OCI-LY3 (cell line): ENCODE measurements around the gene DESI1.

ENCODE experiments used
- H2AFZ ChIP-seq: fragments of 200-600, 300-600 bp; shearing (Covaris generic); 2 replicates; pipeline ENCODE4 v1.6.0; 2014; ENCODE audit warnings: antibody characterized with exemption, low read depth, low read length
- H3K27ac ChIP-seq: fragments of 200-600, 300-600 bp; sonication (generic); 2 replicates; pipeline ENCODE4 v1.5.1; 2014; ENCODE audit warnings: mild to moderate bottlenecking, low read length, moderate library complexity, mixed read lengths
- H3K27me3 ChIP-seq: fragments of 200-600, 300-600 bp; sonication (generic); 2 replicates; pipeline ENCODE4 v1.6.1; 2014; ENCODE audit warnings: low read depth, low read length, mixed read lengths
- H3K36me3 ChIP-seq: fragments of 200-600, 300-600 bp; sonication (generic); replicated peaks from 2 replicates; pipeline ENCODE3; 2014; ENCODE audit warnings: low read depth, low read length, mixed read lengths
- H3K4me1 ChIP-seq: fragments of 300-600, 200-600 bp; sonication (generic); 2 replicates; pipeline ENCODE4 v1.6.1; 2014; ENCODE audit warnings: low read length, mixed read lengths
- H3K4me2 ChIP-seq: fragments of 200-600, 300-600 bp; sonication (generic); 2 replicates; pipeline ENCODE4 v1.6.1; 2014; ENCODE audit warnings: low read length, mixed read lengths
- H3K4me3 ChIP-seq: fragments of 300-600, 200-600 bp; sonication (generic); 2 replicates; pipeline ENCODE4 v1.5.1; 2014; ENCODE audit warnings: antibody characterized with exemption, mild to moderate bottlenecking, low read length, moderate library complexity
- H3K79me2 ChIP-seq: fragments of 300-600, 200-600 bp; shearing (Covaris generic); 2 replicates; pipeline ENCODE4 v1.6.1; 2014; ENCODE audit warnings: mild to moderate bottlenecking, low read length, mixed read lengths
- H3K9ac ChIP-seq: fragments of 300-600, 200-600 bp; shearing (Covaris generic); 2 replicates; pipeline ENCODE4 v1.6.0; 2014; ENCODE audit warnings: mild to moderate bottlenecking, low read length, moderate library complexity
- H3K9me3 ChIP-seq: fragments of 200-600, 300-600 bp; shearing (Covaris generic); 2 replicates; pipeline ENCODE4 v1.6.1; 2014; ENCODE audit warnings: low read length, mixed read lengths; ENCODE audit not compliant: insufficient read depth
- H4K20me1 ChIP-seq: fragments of 200-600, 300-600 bp; sonication (generic); 2 replicates; pipeline ENCODE4 v1.6.1; 2016; ENCODE audit warnings: low read length, mixed read lengths; ENCODE audit not compliant: insufficient read depth
- EZH2phosphoT487 ChIP-seq: fragments of 200-600 bp; shearing (Covaris generic); IDR thresholded peaks from 2 replicates; pipeline ENCODE4 v1.6.1; 2018; ENCODE audit warnings: antibody characterized with exemption, mixed run types, low read depth
- TF ChIP-seq, protein P1 (sequence below): fragments of 200-600, 300-600 bp; sonication (generic); IDR thresholded peaks from 2 replicates; pipeline ENCODE4 v1.5.1; 2014; ENCODE audit warnings: antibody characterized with exemption, low read length, low read depth

DESI1 gene

DNA sequence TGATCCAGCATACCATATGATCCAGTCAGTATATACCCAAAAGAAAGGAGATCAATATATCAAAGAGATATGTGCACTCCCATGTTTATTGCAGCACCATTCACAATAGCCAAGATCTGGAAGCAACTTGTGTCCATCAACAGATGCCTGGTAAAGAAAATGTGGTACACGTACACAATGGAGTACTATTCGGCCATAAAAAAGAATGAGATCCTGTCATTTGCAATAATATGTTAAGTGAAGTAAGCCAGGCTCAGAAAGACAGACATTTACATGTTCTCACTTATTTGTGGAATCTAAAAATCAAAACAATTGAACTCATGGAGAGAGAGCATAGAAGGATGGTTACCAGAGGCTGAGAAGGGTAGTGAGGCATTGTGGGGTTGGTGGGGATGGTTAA is 40.9 kb upstream of the DESI1 start:
- Histone ChIP-seq H3K4me1 (peaks cover 3% of the 10 kb centered on the region; the same call in 1 of the 2 replicates), H3K79me2 (0 out of 2 replicates have a peak, but pooled peaks cover 4% of the 10 kb centered on the region), H3K4me2 (no peak overlapping the region), H3K36me3 (peaks cover 69% of the 10 kb centered on the region), H2AFZ (no peak overlapping the region), H3K27ac (no peak overlapping the region), H3K4me3 (no peak overlapping the region), H4K20me1 (peaks cover 4% of the 10 kb centered on the region; the same call in 1 of the 2 replicates), H3K9me3 (no peaks in the 10 kb centered on the region), H3K9ac (no peak overlapping the region), H3K27me3 (no peaks in the 10 kb centered on the region)
- TF ChIP-seq, protein P1, sequence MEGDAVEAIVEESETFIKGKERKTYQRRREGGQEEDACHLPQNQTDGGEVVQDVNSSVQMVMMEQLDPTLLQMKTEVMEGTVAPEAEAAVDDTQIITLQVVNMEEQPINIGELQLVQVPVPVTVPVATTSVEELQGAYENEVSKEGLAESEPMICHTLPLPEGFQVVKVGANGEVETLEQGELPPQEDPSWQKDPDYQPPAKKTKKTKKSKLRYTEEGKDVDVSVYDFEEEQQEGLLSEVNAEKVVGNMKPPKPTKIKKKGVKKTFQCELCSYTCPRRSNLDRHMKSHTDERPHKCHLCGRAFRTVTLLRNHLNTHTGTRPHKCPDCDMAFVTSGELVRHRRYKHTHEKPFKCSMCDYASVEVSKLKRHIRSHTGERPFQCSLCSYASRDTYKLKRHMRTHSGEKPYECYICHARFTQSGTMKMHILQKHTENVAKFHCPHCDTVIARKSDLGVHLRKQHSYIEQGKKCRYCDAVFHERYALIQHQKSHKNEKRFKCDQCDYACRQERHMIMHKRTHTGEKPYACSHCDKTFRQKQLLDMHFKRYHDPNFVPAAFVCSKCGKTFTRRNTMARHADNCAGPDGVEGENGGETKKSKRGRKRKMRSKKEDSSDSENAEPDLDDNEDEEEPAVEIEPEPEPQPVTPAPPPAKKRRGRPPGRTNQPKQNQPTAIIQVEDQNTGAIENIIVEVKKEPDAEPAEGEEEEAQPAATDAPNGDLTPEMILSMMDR = no peak
- no peak for TF ChIP-seq EZH2phosphoT487

DNA sequence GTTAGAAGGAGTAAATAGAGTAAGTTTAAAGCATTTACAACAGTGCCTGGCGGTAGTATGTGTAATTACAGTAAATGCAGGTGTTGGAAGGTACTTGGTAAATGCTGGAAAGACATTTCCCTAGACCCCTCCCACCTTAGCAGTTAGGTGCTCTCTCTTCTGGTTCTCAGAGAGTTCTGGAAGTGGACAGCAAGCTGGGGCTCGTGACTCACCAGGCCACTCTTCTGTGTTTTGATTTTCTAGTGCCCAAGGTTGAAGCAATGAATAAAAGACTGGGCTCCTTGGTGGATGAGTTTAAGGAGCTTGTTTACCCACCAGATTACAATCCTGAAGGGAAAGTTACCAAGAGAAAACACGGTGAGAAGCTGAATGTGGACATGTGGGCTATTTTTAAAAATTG is 40.2 kb upstream of the DESI1 start:
- no peak overlapping the region for H3K9ac ChIP-seq
- H3K9me3 ChIP-seq = no peaks in the 10 kb centered on the region
- H3K4me2 ChIP-seq = no peak overlapping the region
- H3K4me3 ChIP-seq = no peak overlapping the region
- H3K36me3 ChIP-seq = peaks cover 72% of the 10 kb centered on the region
- no peak for TF ChIP-seq EZH2phosphoT487
- TF ChIP-seq, protein P1 = no peak
- no peak overlapping the region for H2AFZ ChIP-seq
- peaks cover 4% of the 10 kb centered on the region; the same call in 1 of the 2 replicates for H4K20me1 ChIP-seq
- H3K27ac ChIP-seq = no peak overlapping the region
- H3K4me1 ChIP-seq = no peaks in the 10 kb centered on the region
- H3K27me3 ChIP-seq = no peaks in the 10 kb centered on the region
- 0 out of 2 replicates have a peak, but pooled peaks cover 4% of the 10 kb centered on the region for H3K79me2 ChIP-seq

DNA sequence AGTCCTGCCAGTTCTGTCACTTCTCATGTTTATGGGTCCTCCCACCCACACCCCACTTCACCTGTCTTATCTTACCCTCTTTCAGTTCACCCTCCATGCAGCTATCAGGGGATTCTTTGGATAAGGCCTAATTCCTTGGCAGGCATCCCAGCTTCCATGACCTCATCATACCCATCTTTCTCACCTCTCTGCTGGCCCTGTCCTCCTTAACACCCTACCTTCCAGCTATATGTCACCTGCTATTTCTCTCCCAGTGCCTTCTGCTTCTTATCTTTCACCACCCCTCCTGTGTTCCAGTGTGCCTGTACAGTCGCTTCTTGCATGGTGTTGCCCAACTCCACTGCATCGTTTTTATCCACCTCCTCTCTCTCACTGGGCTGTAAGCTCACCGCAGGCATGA is 39.6 kb upstream of the DESI1 start:
- Histone ChIP-seq H3K4me2 (no peak overlapping the region), H3K79me2 (0 out of 2 replicates have a peak, but pooled peaks cover 4% of the 10 kb centered on the region), H3K27ac (no peak overlapping the region)

DNA sequence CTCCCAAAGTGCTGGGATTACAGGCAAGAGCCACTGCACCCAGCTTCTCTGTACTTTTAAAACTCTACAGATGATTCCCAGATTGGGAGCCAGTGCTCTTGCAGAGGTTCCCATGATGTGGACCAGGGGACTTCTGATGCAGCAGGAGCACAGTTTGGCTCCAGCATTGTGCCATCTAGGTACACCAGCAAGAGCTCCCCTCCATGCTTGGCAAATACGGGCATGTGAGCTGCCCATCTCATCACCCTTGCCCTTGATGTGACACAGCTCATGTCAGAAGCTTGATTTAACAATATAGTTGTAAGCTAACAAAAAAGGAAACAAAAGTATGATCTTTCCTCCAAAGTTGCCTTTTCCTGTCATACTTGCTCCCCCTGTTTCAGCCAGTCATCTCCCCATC is 39.1 kb upstream of the DESI1 start:
- Histone ChIP-seq H4K20me1 (peaks cover 4% of the 10 kb centered on the region; the same call in 1 of the 2 replicates), H3K36me3 (peaks cover 72% of the 10 kb centered on the region), H3K4me2 (no peak overlapping the region), H3K27me3 (no peaks in the 10 kb centered on the region), H3K4me1 (no peaks in the 10 kb centered on the region), H2AFZ (no peak overlapping the region), H3K79me2 (0 out of 2 replicates have a peak, but pooled peaks cover 4% of the 10 kb centered on the region), H3K27ac (no peak overlapping the region), H3K9ac (no peak overlapping the region), H3K4me3 (no peak overlapping the region), H3K9me3 (no peaks in the 10 kb centered on the region)
- TF ChIP-seq EZH2phosphoT487 = no peak
- TF ChIP-seq, protein P1 = no peak

More for the DNA sequence above, 39.6 kb upstream of the DESI1 start:
- Histone ChIP-seq H2AFZ (no peak overlapping the region), H3K36me3 (peaks cover 75% of the 10 kb centered on the region), H3K4me3 (no peak overlapping the region), H3K4me1 (no peaks in the 10 kb centered on the region), H3K9ac (no peak overlapping the region), H3K27me3 (no peaks in the 10 kb centered on the region), H4K20me1 (peaks cover 4% of the 10 kb centered on the region; the same call in 1 of the 2 replicates), H3K9me3 (no peaks in the 10 kb centered on the region)
- TF ChIP-seq, protein P1 = no peak
- no peak for TF ChIP-seq EZH2phosphoT487
